ENCODE results near the gene PBX4.

DNA sequence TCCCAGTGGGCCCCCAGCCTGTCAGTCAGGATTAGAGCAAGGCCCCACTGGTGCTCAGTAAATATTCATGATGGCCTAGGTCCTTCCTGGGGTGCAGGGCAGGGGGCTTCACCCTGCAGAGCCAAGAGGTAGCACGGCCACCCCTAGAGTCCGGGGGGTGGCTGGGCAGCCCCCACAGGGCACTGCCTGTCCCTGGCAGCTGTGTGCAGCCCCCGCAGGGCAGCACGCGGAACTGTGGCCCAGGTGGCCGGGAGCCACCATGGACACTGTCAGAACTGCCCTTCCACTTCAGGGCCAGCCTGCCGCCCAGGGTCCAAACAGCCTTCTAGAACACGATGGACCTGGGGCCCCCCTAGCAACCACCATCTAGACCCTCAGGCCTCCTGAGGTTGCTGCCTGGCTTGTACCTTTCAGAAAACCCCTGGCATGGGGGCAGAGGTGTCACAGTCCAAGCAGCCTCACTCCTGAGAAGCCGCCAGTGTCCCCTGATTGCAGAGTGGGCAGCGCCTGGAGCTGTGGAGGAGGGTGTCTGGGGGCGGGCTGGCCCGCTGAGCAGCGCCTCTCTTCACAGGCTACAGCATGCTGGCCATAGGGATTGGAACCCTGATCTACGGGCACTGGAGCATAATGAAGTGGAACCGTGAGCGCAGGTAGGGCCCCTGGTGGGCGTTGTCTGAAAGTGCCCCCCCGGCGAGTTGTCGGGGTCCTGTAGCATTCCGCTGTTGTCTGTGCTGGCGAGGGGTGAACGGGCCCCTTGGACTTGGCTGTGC, 92.7 kb downstream of the PBX4 start:
- TF ChIP-seq POLR2A (IDR thresholded peaks at IDR 0.05) (no peak), CTCF (IDR thresholded peaks at IDR 0.05) (no peak)

All from adrenal gland (tissue), 5 donors.